Neuronal stem cell (in vitro differentiated cells): ENCODE data around the gene ING5.

Experiments used
- DNase-seq: peaks from one replicate; pipeline ENCODE4 v3.0.0-alpha.2; 2013; ENCODE audit warnings: low spot score
- H2AFZ ChIP-seq: one replicate; pipeline ENCODE4 v1.6.1; 2013; ENCODE audit warnings: mild to moderate bottlenecking, low read length, inconsistent platforms
- H2AK5ac ChIP-seq: 2 replicates; pipeline ENCODE4 v1.6.1; 2013; ENCODE audit warnings: low read depth, mild to moderate bottlenecking, inconsistent platforms, low read length, moderate library complexity, mixed read lengths
- H2BK120ac ChIP-seq: 2 replicates; pipeline ENCODE4 v1.6.1; 2013; ENCODE audit warnings: low read depth, mild to moderate bottlenecking, inconsistent platforms, low read length, moderate library complexity, mixed read lengths
- H2BK12ac ChIP-seq: one replicate; pipeline ENCODE4 v1.6.1; 2013; ENCODE audit warnings: low read length, inconsistent platforms
- H2BK15ac ChIP-seq: 2 replicates; pipeline ENCODE4 v1.6.1; 2013; ENCODE audit warnings: mild to moderate bottlenecking, low read length, inconsistent platforms, mixed read lengths
- H2BK5ac ChIP-seq: one replicate; pipeline ENCODE4 v1.6.1; 2013; ENCODE audit warnings: inconsistent platforms, mild to moderate bottlenecking, low read length, moderate library complexity
- H3K14ac ChIP-seq: one replicate; pipeline ENCODE4 v1.6.1; 2013; ENCODE audit warnings: low read length, inconsistent platforms
- H3K18ac ChIP-seq: 2 replicates; pipeline ENCODE4 v1.6.1; 2013; ENCODE audit warnings: low read length, inconsistent platforms
- H3K23ac ChIP-seq: 2 replicates; pipeline ENCODE4 v1.6.1; 2013; ENCODE audit warnings: low read depth, mild to moderate bottlenecking, mixed read lengths, low read length, inconsistent platforms; ENCODE audit not compliant: poor library complexity
- H3K27ac ChIP-seq: replicated peaks from 3 replicates; pipeline ENCODE4 v1.5.1; 2013; ENCODE audit warnings: low read length, inconsistent platforms
- H3K27me3 ChIP-seq, 3 experiments: 2 replicates each; pipeline ENCODE4 v1.6.1; 2013; ENCODE audit warnings: low read length in 3 of 3, mild to moderate bottlenecking in 2 of 3, inconsistent platforms in 1 of 3, low read depth in 1 of 3, mixed read lengths in 1 of 3, moderate library complexity in 1 of 3; ENCODE audit not compliant: control insufficient read depth in 3 of 3, insufficient read depth in 3 of 3
- H3K36me3 ChIP-seq, 2 donors: replicated peaks in 1 of 2; 2 replicates each; pipeline ENCODE4 v1.6.1; 2013; ENCODE audit warnings: low read length in 2 of 2; ENCODE audit not compliant: control insufficient read depth in 2 of 2, insufficient read depth in 2 of 2
- H3K4ac ChIP-seq: 2 replicates; pipeline ENCODE4 v1.6.1; 2013; ENCODE audit warnings: inconsistent platforms, mild to moderate bottlenecking, low read length, moderate library complexity
- H3K4me1 ChIP-seq, 2 donors: 1 replicate in 1 of 2; 2 replicates in 1 of 2; pipeline ENCODE4 v1.6.1; 2013; ENCODE audit warnings: low read length in 2 of 2, low read depth in 1 of 2; ENCODE audit not compliant: control insufficient read depth in 2 of 2, insufficient read depth in 1 of 2
- H3K4me2 ChIP-seq: one replicate; pipeline ENCODE4 v1.6.1; 2013; ENCODE audit warnings: mild to moderate bottlenecking, low read length, inconsistent platforms; ENCODE audit not compliant: insufficient read depth, poor library complexity, severe bottlenecking
- H3K4me3 ChIP-seq, 2 donors: 2 replicates each; pipeline ENCODE4 v1.5.1; 2013; ENCODE audit warnings: low read length in 2 of 2, mild to moderate bottlenecking in 2 of 2, inconsistent platforms in 1 of 2, moderate library complexity in 1 of 2
- H3K79me1 ChIP-seq: one replicate; pipeline ENCODE4 v1.6.1; 2013; ENCODE audit warnings: low read depth, mild to moderate bottlenecking, inconsistent platforms, low read length, moderate library complexity
- H3K9ac ChIP-seq: one replicate; pipeline ENCODE4 v1.6.1; 2013; ENCODE audit warnings: mild to moderate bottlenecking, low read depth, low read length, inconsistent platforms; ENCODE audit not compliant: poor library complexity
- H3K9me3 ChIP-seq, 2 donors: replicated peaks in 1 of 2; 2 replicates each; pipeline versions ENCODE3 to v1.6.1; 2013; ENCODE audit warnings: low read length in 2 of 2, mild to moderate bottlenecking in 2 of 2, inconsistent platforms in 1 of 2, low read depth in 1 of 2, mixed read lengths in 1 of 2, moderate library complexity in 1 of 2; ENCODE audit not compliant: control insufficient read depth in 2 of 2, insufficient read depth in 1 of 2
- H4K8ac ChIP-seq: one replicate; pipeline ENCODE4 v1.6.1; 2013; ENCODE audit warnings: low read depth, mild to moderate bottlenecking, inconsistent platforms, low read length, moderate library complexity
- H4K91ac ChIP-seq: one replicate; pipeline ENCODE4 v1.6.1; 2013; ENCODE audit warnings: low read length, low read depth, mild to moderate bottlenecking, inconsistent platforms; ENCODE audit not compliant: poor library complexity
- WGBS, 2 donors: extraction: QIAGEN DNeasy Blood & Tissue Kit; methylation state at CpG; one replicate each; pipeline ENCODE4 v1.1.7; 2013; ENCODE audit warnings: missing lambda C conversion rate in 2 of 2, mixed read lengths in 1 of 2; ENCODE audit not compliant: insufficient read length in 2 of 2, insufficient replicate concordance in 1 of 2; ENCODE audit errors: extremely low coverage in 2 of 2; 5-methylcytosine and 5-hydroxymethylcytosine counted together

Gene ING5

GRCh38 chr2:241748468-241749256 is 46.8 kb downstream of the ING5 start:
- Histone ChIP-seq H2AK5ac (no peak overlapping the region), H2BK12ac (no peak overlapping the region), H3K23ac (no peak overlapping the region), H4K8ac (no peak overlapping the region), H3K9me3 (peaks cover 3 to 24% of the 10 kb centered on the region in 2 donors), H3K4me2 (no peak overlapping the region), H4K91ac (no peak overlapping the region), H2BK5ac (no peak overlapping the region), H3K9ac (peak overlapping the region; percentile 70), H2AFZ (no peak overlapping the region), H3K27me3 (no peaks in the 10 kb centered on the region), H3K18ac (no peak overlapping the region), H3K79me1 (peaks cover 6% of the 10 kb centered on the region), H3K27ac (no peak overlapping the region), H3K36me3 (peaks cover 29 to 62% of the 10 kb centered on the region in 2 donors), H2BK120ac (no peak overlapping the region), H3K4me1 (peaks cover 0 to 2% of the 10 kb centered on the region in 2 donors), H3K4ac (no peak overlapping the region), H2BK15ac (no peak overlapping the region), H3K4me3 (no peak overlapping the region), H3K14ac (no peak overlapping the region)
- DNase-seq: no peak
- WGBS, 2 donors: no CpG with 5 or more reads among the region's 32 CpGs

DNA sequence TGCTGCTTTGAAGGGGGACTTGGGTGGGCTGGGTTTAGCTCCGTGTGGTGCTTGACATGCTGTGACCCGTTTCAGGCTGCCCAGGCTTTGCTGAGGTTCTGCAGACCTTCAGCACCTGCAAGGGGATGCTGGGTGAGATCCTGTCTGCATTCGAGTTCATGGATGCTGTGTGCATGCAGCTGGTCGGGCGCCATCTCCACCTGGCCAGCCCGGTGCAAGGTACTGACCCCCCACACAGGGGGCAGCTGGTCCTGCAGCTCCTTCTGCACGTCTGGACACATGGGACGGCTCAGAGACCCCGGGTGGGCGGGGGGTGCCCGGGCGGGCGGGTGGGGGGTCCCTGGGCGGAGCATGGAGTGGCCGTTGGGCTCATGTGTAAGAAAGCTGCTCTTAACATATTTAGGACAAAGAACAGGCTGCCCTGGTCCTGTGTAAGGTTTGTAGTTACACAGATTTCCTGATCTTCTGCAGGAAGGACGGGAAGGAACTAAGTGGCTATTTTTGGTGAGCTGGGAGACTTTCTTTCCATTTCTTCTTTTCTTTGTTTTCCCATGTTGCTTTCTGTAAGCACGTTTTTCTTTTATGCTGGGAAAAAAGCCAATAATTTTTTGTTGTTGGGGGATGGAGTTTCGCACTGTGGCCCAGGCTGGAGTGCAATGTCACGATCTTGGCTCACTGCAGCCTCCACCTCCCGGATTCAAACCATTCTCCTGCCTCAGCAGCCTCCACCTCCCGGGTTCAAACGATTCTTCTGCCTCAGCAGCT is 48.4 kb downstream of the ING5 start:
- no peak overlapping the region for H2BK15ac ChIP-seq

GRCh38 chr2:241751152-241751551 is 49.3 kb downstream of the ING5 start:
- Histone ChIP-seq H3K14ac (no peak overlapping the region), H3K9me3 (peaks cover 0 to 6% of the 10 kb centered on the region in 2 donors), H2BK5ac (no peak overlapping the region), H3K4me1 (peaks cover 0 to 2% of the 10 kb centered on the region in 2 donors), H3K9ac (no peak overlapping the region), H3K27me3 (no peaks in the 10 kb centered on the region), H3K4ac (no peak overlapping the region), H4K91ac (no peak overlapping the region), H2BK120ac (no peak overlapping the region), H3K23ac (no peak overlapping the region), H3K4me3 (no peak overlapping the region), H3K36me3 (peaks cover 20 to 49% of the 10 kb centered on the region in 2 donors), H2AK5ac (no peak overlapping the region), H3K4me2 (no peak overlapping the region), H4K8ac (no peak overlapping the region), H3K79me1 (peaks cover 10% of the 10 kb centered on the region), H3K18ac (peak overlapping the region; percentile 5), H2BK15ac (no peak overlapping the region), H3K27ac (no peak overlapping the region), H2BK12ac (no peak overlapping the region), H2AFZ (no peak overlapping the region)
- WGBS, 2 donors: no CpG with 5 or more reads among the region's 15 CpGs
- no peak for DNase-seq

More for the DNA sequence above, 48.4 kb downstream of the ING5 start:
- H3K27me3 ChIP-seq: no peaks in the 10 kb centered on the region
- H2AFZ ChIP-seq: no peak overlapping the region
- H2BK5ac ChIP-seq: no peak overlapping the region
- H2BK12ac ChIP-seq: no peak overlapping the region
- no CpG with 5 or more reads among the region's 22 CpGs for WGBS, 2 donors
- H3K14ac ChIP-seq: no peak overlapping the region
- H3K4me3 ChIP-seq: no peak overlapping the region
- peaks cover 3 to 15% of the 10 kb centered on the region in 2 donors for H3K9me3 ChIP-seq
- H3K36me3 ChIP-seq: peaks cover 21 to 46% of the 10 kb centered on the region in 2 donors
- H3K4ac ChIP-seq: no peak overlapping the region
- H3K4me2 ChIP-seq: no peak overlapping the region
- no peak overlapping the region for H4K91ac ChIP-seq
- no peak overlapping the region for H2BK120ac ChIP-seq
- H3K79me1 ChIP-seq: peaks cover 8% of the 10 kb centered on the region
- H3K18ac ChIP-seq: no peak overlapping the region
- H2AK5ac ChIP-seq: peak overlapping the region; percentile 46
- peaks cover 0 to 2% of the 10 kb centered on the region in 2 donors for H3K4me1 ChIP-seq
- H3K9ac ChIP-seq: no peak overlapping the region
- no peak for DNase-seq
- no peak overlapping the region for H4K8ac ChIP-seq
- H3K27ac ChIP-seq: no peak overlapping the region
- peak overlapping the region; percentile 95 for H3K23ac ChIP-seq

DNA sequence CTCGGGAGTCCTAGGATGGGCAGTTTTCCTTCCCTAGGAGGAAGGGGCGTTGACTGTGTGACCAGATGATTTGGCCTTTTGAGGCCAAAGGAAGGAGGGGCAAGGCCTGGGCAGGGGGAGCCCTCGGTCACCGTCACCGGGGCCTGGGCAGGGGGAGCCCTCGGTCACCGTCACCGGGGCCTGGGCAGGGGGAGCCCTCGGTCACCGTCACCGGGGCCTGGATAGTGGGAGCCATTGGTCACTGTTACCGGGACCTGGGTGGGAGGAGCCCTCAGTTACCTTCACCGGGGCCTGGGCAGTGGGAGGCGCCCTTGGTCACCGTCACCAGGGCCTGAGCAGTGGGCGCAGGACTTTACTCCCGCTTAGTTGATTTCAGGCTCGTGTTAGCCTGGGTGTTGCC is 49.9 kb downstream of the ING5 start:
- no peak overlapping the region for H3K4ac ChIP-seq
- no peak overlapping the region for H3K18ac ChIP-seq
- H3K79me1 ChIP-seq: peaks cover 10% of the 10 kb centered on the region
- no peak overlapping the region for H2AK5ac ChIP-seq
- H2BK15ac ChIP-seq: no peak overlapping the region
- H3K14ac ChIP-seq: no peak overlapping the region
- H3K4me2 ChIP-seq: no peak overlapping the region
- H2BK5ac ChIP-seq: no peak overlapping the region
- no peak overlapping the region for H4K91ac ChIP-seq
- H2BK12ac ChIP-seq: no peak overlapping the region
- peaks cover 0 to 2% of the 10 kb centered on the region in 2 donors for H3K4me1 ChIP-seq
- no peak overlapping the region for H2BK120ac ChIP-seq
- no peak overlapping the region for H4K8ac ChIP-seq
- H3K23ac ChIP-seq: peak overlapping the region; percentile 44
- H3K4me3 ChIP-seq: no peak overlapping the region
- H3K27ac ChIP-seq: no peak overlapping the region
- H3K27me3 ChIP-seq: no peaks in the 10 kb centered on the region
- H2AFZ ChIP-seq: no peak overlapping the region
- no peak for DNase-seq
- no peak overlapping the region for H3K9ac ChIP-seq
- H3K36me3 ChIP-seq: peaks cover 20 to 49% of the 10 kb centered on the region in 2 donors
- peaks cover 0 to 4% of the 10 kb centered on the region in 2 donors for H3K9me3 ChIP-seq
- no CpG with 5 or more reads among the region's 18 CpGs for WGBS, 2 donors
